Central memory CD8-positive, alpha-beta T cell (primary cell): ENCODE measurements around the gene MFGE8.

ENCODE experiments used
- ATAC-seq: fragments of 150-1000 bp; cut with Tn5 transposase; replicated peaks from 2 replicates; pipeline ENCODE4 v1.10.0; 2022; ENCODE audit warnings: mild to moderate bottlenecking, moderate FRiP score, moderate number of reproducible peaks; ENCODE audit not compliant: poor library complexity, severe bottlenecking; ENCODE audit errors: extremely low read depth
- DNase-seq, 2 donors: peaks; one replicate each; pipeline ENCODE4 v3.0.0; 2021; ENCODE audit warnings: low spot score in 2 of 2
- H3K27ac Mint-ChIP-seq: one replicate; pipeline ENCODE4 v1.8.0; 2022; ENCODE audit warnings: low read depth, mild to moderate bottlenecking, moderate library complexity, mixed read lengths
- H3K27me3 Mint-ChIP-seq: one replicate; pipeline ENCODE4 v1.8.0; 2022; ENCODE audit warnings: mixed read lengths
- H3K36me3 Mint-ChIP-seq: one replicate; pipeline ENCODE4 v1.8.0; 2022; ENCODE audit warnings: mild to moderate bottlenecking, moderate library complexity, mixed read lengths; ENCODE audit not compliant: insufficient read depth
- H3K4me1 Mint-ChIP-seq: one replicate; pipeline ENCODE4 v1.8.0; 2022; ENCODE audit warnings: mixed read lengths
- H3K4me3 Mint-ChIP-seq: one replicate; pipeline ENCODE4 v1.8.0; 2022; ENCODE audit warnings: mild to moderate bottlenecking, moderate library complexity, mixed read lengths
- H3K9me3 Mint-ChIP-seq: one replicate; pipeline ENCODE4 v1.8.0; 2022; ENCODE audit warnings: mixed read lengths

The MFGE8 gene

GRCh38 chr15:88872706-88873105, 40.5 kb downstream of the MFGE8 start:
- peaks cover 18% of the 10 kb centered on the region for H3K27me3 Mint-ChIP-seq
- no peaks in the 10 kb centered on the region for H3K9me3 Mint-ChIP-seq
- no peak for ATAC-seq
- H3K36me3 Mint-ChIP-seq = peaks cover 4% of the 10 kb centered on the region
- H3K4me1 Mint-ChIP-seq = no peaks in the 10 kb centered on the region
- H3K27ac Mint-ChIP-seq = no peak overlapping the region
- DNase-seq = no peak
- H3K4me3 Mint-ChIP-seq = no peak overlapping the region

GRCh38 chr15:88872106-88872505, 41.1 kb downstream of the MFGE8 start:
- Mint-ChIP-seq H3K4me1 (no peaks in the 10 kb centered on the region), H3K4me3 (no peak overlapping the region), H3K9me3 (no peaks in the 10 kb centered on the region), H3K27ac (no peak overlapping the region), H3K27me3 (peaks cover 18% of the 10 kb centered on the region), H3K36me3 (peaks cover 5% of the 10 kb centered on the region)
- ATAC-seq (no peak), DNase-seq (no peak)

DNA sequence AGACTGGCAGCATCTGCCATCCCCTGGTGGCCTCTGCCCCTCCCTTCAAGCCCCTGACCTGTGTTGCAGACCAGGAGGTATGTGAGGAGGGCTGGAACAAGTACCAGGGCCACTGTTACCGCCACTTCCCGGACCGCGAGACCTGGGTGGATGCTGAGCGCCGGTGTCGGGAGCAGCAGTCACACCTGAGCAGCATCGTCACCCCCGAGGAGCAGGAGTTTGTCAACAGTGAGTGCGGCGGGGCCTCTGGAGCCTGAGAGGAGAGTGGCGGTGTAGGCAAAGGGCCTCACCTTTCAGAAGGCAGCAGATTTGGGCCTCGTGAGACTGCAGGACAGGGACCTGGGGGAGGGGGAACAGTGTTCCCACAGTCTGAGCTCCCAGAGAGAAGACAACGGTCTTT, 41.9 kb downstream of the MFGE8 start:
- H3K4me1 Mint-ChIP-seq = no peaks in the 10 kb centered on the region
- H3K27ac Mint-ChIP-seq = no peak overlapping the region
- no peak for DNase-seq
- H3K27me3 Mint-ChIP-seq = peaks cover 21% of the 10 kb centered on the region
- peaks cover 3% of the 10 kb centered on the region for H3K36me3 Mint-ChIP-seq
- ATAC-seq = no peak
- no peak overlapping the region for H3K4me3 Mint-ChIP-seq
- no peaks in the 10 kb centered on the region for H3K9me3 Mint-ChIP-seq

- Mint-ChIP-seq H3K27ac (no peak overlapping the region), H3K9me3 (no peaks in the 10 kb centered on the region), H3K4me1 (no peaks in the 10 kb centered on the region), H3K27me3 (peaks cover 15% of the 10 kb centered on the region), H3K36me3 (peaks cover 2% of the 10 kb centered on the region), H3K4me3 (no peak overlapping the region)
- ATAC-seq = no peak
- no peak for DNase-seq
Measured at GRCh38 chr15:88866295-88866881, 46.8 kb downstream of the MFGE8 start.

GRCh38 chr15:88865498-88866099, 47.6 kb downstream of the MFGE8 start:
- H3K36me3 Mint-ChIP-seq = peaks cover 2% of the 10 kb centered on the region
- ATAC-seq (no peak), DNase-seq (no peak)
- peaks cover 8% of the 10 kb centered on the region for H3K27me3 Mint-ChIP-seq
- no peaks in the 10 kb centered on the region for H3K9me3 Mint-ChIP-seq
- H3K27ac Mint-ChIP-seq = no peak overlapping the region
- no peak overlapping the region for H3K4me3 Mint-ChIP-seq
- H3K4me1 Mint-ChIP-seq = no peaks in the 10 kb centered on the region

DNA sequence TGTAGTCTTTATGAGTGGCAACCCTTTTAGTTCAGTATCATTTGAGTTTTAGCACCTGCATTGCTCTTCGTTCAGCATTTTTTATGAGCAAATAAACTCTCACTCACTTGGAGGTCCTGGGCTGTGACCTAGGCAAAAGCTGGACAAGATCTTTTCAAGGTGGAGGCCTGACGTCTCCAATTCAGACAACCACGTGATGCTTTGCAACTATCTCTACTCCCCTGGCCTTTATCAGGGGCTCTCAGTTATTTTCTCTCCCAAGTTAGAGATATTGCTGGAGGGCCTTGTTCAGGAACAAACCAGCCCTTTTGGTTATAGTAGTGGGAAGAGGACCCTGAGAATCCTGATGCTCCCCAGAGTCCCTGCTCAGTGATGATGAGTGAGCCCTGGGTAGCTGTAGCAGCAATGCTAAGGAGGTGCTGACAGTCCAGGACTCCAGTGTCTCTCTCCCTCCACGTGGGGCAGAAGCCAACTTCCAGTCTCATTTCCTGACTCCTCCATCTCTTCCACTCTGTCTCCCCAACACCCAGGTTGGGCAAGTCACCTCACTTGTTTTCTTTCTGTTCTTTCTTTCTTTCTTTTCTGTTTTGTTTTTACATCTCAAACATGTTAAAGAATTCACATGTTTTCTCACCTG, 48.2 kb downstream of the MFGE8 start:
- no peak overlapping the region for H3K4me3 Mint-ChIP-seq
- H3K27me3 Mint-ChIP-seq = peaks cover 8% of the 10 kb centered on the region
- no peak for DNase-seq
- no peaks in the 10 kb centered on the region for H3K9me3 Mint-ChIP-seq
- no peaks in the 10 kb centered on the region for H3K4me1 Mint-ChIP-seq
- H3K36me3 Mint-ChIP-seq = peaks cover 2% of the 10 kb centered on the region
- no peak for ATAC-seq
- H3K27ac Mint-ChIP-seq = no peak overlapping the region

- Mint-ChIP-seq H3K4me3 (no peak overlapping the region), H3K27me3 (peaks cover 19% of the 10 kb centered on the region), H3K27ac (no peak overlapping the region), H3K9me3 (no peaks in the 10 kb centered on the region), H3K36me3 (peaks cover 2% of the 10 kb centered on the region), H3K4me1 (no peaks in the 10 kb centered on the region)
- DNase-seq = no peak
- ATAC-seq = no peak
Measured at GRCh38 chr15:88863412-88863811, 49.8 kb downstream of the MFGE8 start.

GRCh38 chr15:88860212-88860611, 53.0 kb downstream of the MFGE8 start:
- no peak for DNase-seq
- no peaks in the 10 kb centered on the region for H3K9me3 Mint-ChIP-seq
- H3K27me3 Mint-ChIP-seq = peaks cover 11% of the 10 kb centered on the region
- H3K27ac Mint-ChIP-seq = no peak overlapping the region
- no peaks in the 10 kb centered on the region for H3K36me3 Mint-ChIP-seq
- H3K4me1 Mint-ChIP-seq = no peaks in the 10 kb centered on the region
- no peak for ATAC-seq
- no peak overlapping the region for H3K4me3 Mint-ChIP-seq

- no peak for ATAC-seq
- DNase-seq = no peak
- peaks cover 11% of the 10 kb centered on the region for H3K27me3 Mint-ChIP-seq
- no peak overlapping the region for H3K27ac Mint-ChIP-seq
- no peaks in the 10 kb centered on the region for H3K4me1 Mint-ChIP-seq
- no peaks in the 10 kb centered on the region for H3K36me3 Mint-ChIP-seq
- no peak overlapping the region for H3K4me3 Mint-ChIP-seq
- H3K9me3 Mint-ChIP-seq = peaks cover 6% of the 10 kb centered on the region
Measured at GRCh38 chr15:88859550-88859949, 53.6 kb downstream of the MFGE8 start.

DNA sequence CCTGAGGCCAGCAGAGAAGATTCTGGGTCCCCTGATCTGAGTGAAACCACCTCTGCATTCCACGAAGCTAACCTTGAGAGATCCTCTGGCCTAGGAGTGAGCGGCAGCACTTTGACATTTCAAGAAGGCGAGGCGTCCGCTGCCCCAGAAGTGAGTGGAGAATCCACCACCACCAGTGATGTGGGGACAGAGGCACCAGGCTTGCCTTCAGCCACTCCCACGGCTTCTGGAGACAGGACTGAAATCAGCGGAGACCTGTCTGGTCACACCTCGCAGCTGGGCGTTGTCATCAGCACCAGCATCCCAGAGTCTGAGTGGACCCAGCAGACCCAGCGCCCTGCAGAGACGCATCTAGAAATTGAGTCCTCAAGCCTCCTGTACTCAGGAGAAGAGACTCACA, 54.2 kb downstream of the MFGE8 start:
- peaks cover 10% of the 10 kb centered on the region for H3K9me3 Mint-ChIP-seq
- no peak overlapping the region for H3K4me3 Mint-ChIP-seq
- DNase-seq (no peak), ATAC-seq (no peak)
- no peaks in the 10 kb centered on the region for H3K4me1 Mint-ChIP-seq
- peaks cover 11% of the 10 kb centered on the region for H3K27me3 Mint-ChIP-seq
- no peaks in the 10 kb centered on the region for H3K36me3 Mint-ChIP-seq
- H3K27ac Mint-ChIP-seq = no peak overlapping the region

DNA sequence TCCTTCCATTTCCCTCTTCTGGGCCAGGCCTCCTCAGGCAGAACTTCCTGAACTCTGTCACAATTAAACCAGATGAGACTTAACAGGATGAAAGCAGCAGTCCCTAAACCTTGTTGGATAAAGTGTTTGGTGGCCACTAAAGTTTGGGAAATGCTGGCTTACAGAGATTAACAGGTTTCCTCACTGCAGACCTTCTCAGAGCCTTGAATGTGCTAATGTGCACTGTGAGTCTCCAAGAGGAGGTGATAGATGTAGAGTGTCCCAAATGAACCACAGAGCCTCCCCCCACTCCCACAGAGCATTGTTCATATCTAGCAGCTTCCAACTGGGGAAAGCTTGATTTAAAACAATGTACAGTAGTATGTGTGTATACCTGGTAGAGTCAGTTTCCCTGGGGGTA, 60.7 kb downstream of the MFGE8 start:
- no peak for DNase-seq
- no peak for ATAC-seq
- Mint-ChIP-seq H3K27me3 (peaks cover 56% of the 10 kb centered on the region), H3K4me1 (no peaks in the 10 kb centered on the region), H3K9me3 (peaks cover 10% of the 10 kb centered on the region), H3K4me3 (no peak overlapping the region), H3K36me3 (no peaks in the 10 kb centered on the region), H3K27ac (no peak overlapping the region)

DNA sequence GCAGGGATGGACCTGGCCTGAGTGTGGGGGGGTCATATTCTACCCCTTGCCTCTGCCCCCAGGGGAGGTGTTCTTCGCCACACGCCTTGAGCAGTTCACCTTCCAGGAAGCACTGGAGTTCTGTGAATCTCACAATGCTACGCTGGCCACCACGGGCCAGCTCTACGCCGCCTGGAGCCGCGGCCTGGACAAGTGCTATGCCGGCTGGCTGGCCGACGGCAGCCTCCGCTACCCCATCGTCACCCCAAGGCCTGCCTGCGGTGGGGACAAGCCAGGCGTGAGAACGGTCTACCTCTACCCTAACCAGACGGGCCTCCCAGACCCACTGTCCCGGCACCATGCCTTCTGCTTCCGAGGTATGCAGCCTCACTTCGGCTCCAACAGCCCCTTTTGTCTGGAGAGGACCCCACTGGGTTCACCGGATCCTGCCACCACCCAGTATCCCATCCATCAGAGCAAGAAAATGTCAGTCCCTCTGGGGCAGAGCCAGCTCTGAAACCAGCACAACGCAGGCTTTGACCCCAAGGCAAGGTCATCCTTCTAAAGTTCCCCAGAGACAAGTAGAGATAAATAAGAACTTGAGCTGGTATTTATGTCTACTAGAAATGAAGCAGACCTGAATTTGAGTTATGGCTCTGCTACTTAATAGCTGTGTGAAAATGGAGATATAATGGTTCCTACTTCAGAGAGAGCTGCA, 63.7 kb downstream of the MFGE8 start:
- peaks cover 63% of the 10 kb centered on the region for H3K27me3 Mint-ChIP-seq
- H3K4me3 Mint-ChIP-seq = no peak overlapping the region
- no peak overlapping the region for H3K27ac Mint-ChIP-seq
- H3K9me3 Mint-ChIP-seq = peaks cover 3% of the 10 kb centered on the region
- no peak for DNase-seq
- no peaks in the 10 kb centered on the region for H3K36me3 Mint-ChIP-seq
- H3K4me1 Mint-ChIP-seq = no peaks in the 10 kb centered on the region
- no peak for ATAC-seq
